ENCODE measurements around the gene FOXN3. TPM values are rescaled to one million over a fixed set of nuclear protein-coding genes. Genes with fewer than 3 reads are reported as not detected.

The FOXN3 gene
- total and polyA plus RNA-seq, 2 donors (not counting 3 experiments of a cell fraction or from before 2014, with no cell fraction given), result 16.9 to 41.8 TPM

DNA sequence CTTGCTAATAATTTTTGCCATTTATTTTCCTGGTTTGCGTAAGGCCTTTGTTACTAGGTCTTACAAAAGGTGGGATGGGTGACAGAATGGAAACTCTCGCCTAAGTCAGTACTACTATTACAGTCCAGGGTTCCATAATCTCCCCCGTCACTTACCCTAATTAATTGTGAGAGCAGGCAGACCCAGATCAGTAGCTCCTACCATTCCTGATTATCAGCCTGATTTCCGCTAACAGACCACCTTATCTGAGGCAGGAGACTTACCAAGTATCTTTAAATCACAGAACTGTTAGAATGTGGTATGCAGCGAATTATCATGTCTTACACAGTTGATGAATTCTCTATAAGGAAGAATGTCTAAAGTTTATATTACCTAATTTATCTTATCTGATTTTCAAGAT lies 234.7 kb downstream of the FOXN3 start:
- BruUV-seq (replicated peaks), result no TSS peak
- H3K9ac ChIP-seq (replicated peaks; ENCODE audit: extremely low read depth, insufficient read depth, low read length), result no peak overlapping the region
- H3K36me3 ChIP-seq (ENCODE audit: control insufficient read depth in 2 of 2, extremely low read depth in 1 of 2, insufficient read depth in 2 of 2, low read length in 2 of 2), result no peaks in the 10 kb centered on the region
- no peak for TF ChIP-seq FOS (IDR thresholded peaks at IDR 0.05; ENCODE audit: borderline replicate concordance, insufficient read depth, low read length)
- TF ChIP-seq GATA2 (IDR thresholded peaks at IDR 0.05; ENCODE audit: insufficient read depth, insufficient read length, low read depth, low read length), result no peak
- TF ChIP-seq, protein P1, sequence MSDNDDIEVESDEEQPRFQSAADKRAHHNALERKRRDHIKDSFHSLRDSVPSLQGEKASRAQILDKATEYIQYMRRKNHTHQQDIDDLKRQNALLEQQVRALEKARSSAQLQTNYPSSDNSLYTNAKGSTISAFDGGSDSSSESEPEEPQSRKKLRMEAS (IDR thresholded peaks at IDR 0.05; ENCODE audit: insufficient read depth, insufficient read length), result no peak
- TF ChIP-seq JUN (IDR thresholded peaks at IDR 0.05; ENCODE audit: borderline replicate concordance, insufficient read depth, insufficient read length, low read depth), result no peak
- no peak for TF ChIP-seq POLR2AphosphoS5 (IDR thresholded peaks at IDR 0.05; ENCODE audit: insufficient read depth, low read depth, low read length)
- CTCF ChIA-PET, result no interaction called here
- no peaks in the 10 kb centered on the region for H3K9me3 ChIP-seq (replicated peaks; ENCODE audit: control insufficient read depth, insufficient read depth, low read length)
- dilution Hi-C loops (cut with MboI; ENCODE audit: extremely low pct_ligation_motif_present, low sequenced_read_pairs), result no loop called here
- H3K79me2 ChIP-seq (ENCODE audit: control insufficient read depth, insufficient read depth, low read length), result no peaks in the 10 kb centered on the region
- no peak overlapping the region for H3K27ac ChIP-seq (ENCODE audit: insufficient read depth, low read depth, low read length)
- no peaks in the 10 kb centered on the region for H4K20me1 ChIP-seq (replicated peaks; ENCODE audit: control insufficient read depth, extremely low read depth, insufficient read depth, low read length)
- no peak overlapping the region for H3K4me2 ChIP-seq (ENCODE audit: insufficient read depth, low read length)
- DNase-seq (ENCODE audit: low read depth, low spot score) (no peak), FAIRE-seq (no peak)
- no peaks in the 10 kb centered on the region for H3K27me3 ChIP-seq (ENCODE audit: control insufficient read depth in 2 of 2, insufficient read depth in 2 of 2, low read length in 2 of 2)
- no peak overlapping the region for H3K4me3 ChIP-seq (replicated peaks in 1 of 3; ENCODE audit: insufficient read depth in 1 of 3, low read depth in 1 of 3, low read length in 3 of 3)
- H2AFZ ChIP-seq (ENCODE audit: low read depth, low read length), result no peak overlapping the region
- intact Hi-C loops (cut with micrococcal nuclease), result no loop called here
- H3K4me1 ChIP-seq (ENCODE audit: control insufficient read depth, extremely low read depth, insufficient read depth, low read length), result no peaks in the 10 kb centered on the region
- H3K9me1 ChIP-seq (replicated peaks; ENCODE audit: control insufficient read depth, extremely low read depth, insufficient read depth, low read length), result no peaks in the 10 kb centered on the region
- POLR2A ChIA-PET, result no interaction called here

DNA sequence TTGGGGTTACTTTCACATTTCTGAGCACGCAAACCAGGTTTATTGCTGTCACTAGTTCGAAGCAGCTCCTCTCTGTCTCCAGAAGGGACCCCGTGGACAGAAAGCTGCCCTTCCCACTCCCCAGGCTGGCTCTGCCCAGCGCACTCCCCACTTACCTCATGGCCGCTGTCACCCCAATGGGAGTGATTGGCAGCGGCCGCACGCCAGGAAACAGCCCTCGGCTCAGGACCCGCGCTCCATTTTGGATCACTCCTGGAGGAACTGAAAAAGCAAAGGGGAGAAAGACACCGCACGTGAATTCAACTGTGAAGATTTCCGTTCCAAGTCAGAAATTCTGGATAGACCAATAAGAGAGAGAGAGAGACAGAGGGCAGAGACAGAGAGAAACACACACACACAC lies 236.5 kb downstream of the FOXN3 start:
- intact Hi-C loops (cut with micrococcal nuclease) (no loop called here), dilution Hi-C loops (cut with MboI; ENCODE audit: extremely low pct_ligation_motif_present, low sequenced_read_pairs) (no loop called here)
- FAIRE-seq, result no peak
- Histone ChIP-seq H3K4me2 (ENCODE audit: insufficient read depth, low read length) (no peak overlapping the region), H2AFZ (ENCODE audit: low read depth, low read length) (no peak overlapping the region), H3K4me1 (ENCODE audit: control insufficient read depth, extremely low read depth, insufficient read depth, low read length) (no peaks in the 10 kb centered on the region), H4K20me1 (replicated peaks; ENCODE audit: control insufficient read depth, extremely low read depth, insufficient read depth, low read length) (no peaks in the 10 kb centered on the region), H3K4me3 (replicated peaks in 1 of 3; ENCODE audit: insufficient read depth in 1 of 3, low read depth in 1 of 3, low read length in 3 of 3) (no peak overlapping the region), H3K79me2 (ENCODE audit: control insufficient read depth, insufficient read depth, low read length) (no peaks in the 10 kb centered on the region), H3K9ac (replicated peaks; ENCODE audit: extremely low read depth, insufficient read depth, low read length) (no peak overlapping the region), H3K9me3 (replicated peaks; ENCODE audit: control insufficient read depth, insufficient read depth, low read length) (no peaks in the 10 kb centered on the region), H3K36me3 (ENCODE audit: control insufficient read depth in 2 of 2, extremely low read depth in 1 of 2, insufficient read depth in 2 of 2, low read length in 2 of 2) (no peaks in the 10 kb centered on the region), H3K9me1 (replicated peaks; ENCODE audit: control insufficient read depth, extremely low read depth, insufficient read depth, low read length) (no peaks in the 10 kb centered on the region), H3K27me3 (ENCODE audit: control insufficient read depth in 2 of 2, insufficient read depth in 2 of 2, low read length in 2 of 2) (no peaks in the 10 kb centered on the region), H3K27ac (ENCODE audit: insufficient read depth, low read depth, low read length) (no peak overlapping the region)
- no TSS peak for BruUV-seq (replicated peaks)
- DNase-seq (ENCODE audit: low read depth, low spot score), result no peak
- ChIA-PET CTCF (no interaction called here), POLR2A (no interaction called here)
- TF ChIP-seq JUN (IDR thresholded peaks at IDR 0.05; ENCODE audit: borderline replicate concordance, insufficient read depth, insufficient read length, low read depth) (no peak), POLR2AphosphoS5 (IDR thresholded peaks at IDR 0.05; ENCODE audit: insufficient read depth, low read depth, low read length) (no peak), FOS (IDR thresholded peaks at IDR 0.05; ENCODE audit: borderline replicate concordance, insufficient read depth, low read length) (no peak), GATA2 (IDR thresholded peaks at IDR 0.05; ENCODE audit: insufficient read depth, insufficient read length, low read depth, low read length) (no peak), EZH2 (IDR thresholded peaks at IDR 0.05; ENCODE audit: borderline replicate concordance, low read depth, low read length, severe bottlenecking) (no peak), MYC (IDR thresholded peaks at IDR 0.05; ENCODE audit: low read depth, low read length) (no peak), POLR2A (IDR thresholded peaks at IDR 0.05; ENCODE audit: low read depth, low read length) (no peak)
- TF ChIP-seq, protein P1 (IDR thresholded peaks at IDR 0.05; ENCODE audit: insufficient read depth, insufficient read length), result no peak
- TF ChIP-seq, protein P2, sequence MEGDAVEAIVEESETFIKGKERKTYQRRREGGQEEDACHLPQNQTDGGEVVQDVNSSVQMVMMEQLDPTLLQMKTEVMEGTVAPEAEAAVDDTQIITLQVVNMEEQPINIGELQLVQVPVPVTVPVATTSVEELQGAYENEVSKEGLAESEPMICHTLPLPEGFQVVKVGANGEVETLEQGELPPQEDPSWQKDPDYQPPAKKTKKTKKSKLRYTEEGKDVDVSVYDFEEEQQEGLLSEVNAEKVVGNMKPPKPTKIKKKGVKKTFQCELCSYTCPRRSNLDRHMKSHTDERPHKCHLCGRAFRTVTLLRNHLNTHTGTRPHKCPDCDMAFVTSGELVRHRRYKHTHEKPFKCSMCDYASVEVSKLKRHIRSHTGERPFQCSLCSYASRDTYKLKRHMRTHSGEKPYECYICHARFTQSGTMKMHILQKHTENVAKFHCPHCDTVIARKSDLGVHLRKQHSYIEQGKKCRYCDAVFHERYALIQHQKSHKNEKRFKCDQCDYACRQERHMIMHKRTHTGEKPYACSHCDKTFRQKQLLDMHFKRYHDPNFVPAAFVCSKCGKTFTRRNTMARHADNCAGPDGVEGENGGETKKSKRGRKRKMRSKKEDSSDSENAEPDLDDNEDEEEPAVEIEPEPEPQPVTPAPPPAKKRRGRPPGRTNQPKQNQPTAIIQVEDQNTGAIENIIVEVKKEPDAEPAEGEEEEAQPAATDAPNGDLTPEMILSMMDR (IDR thresholded peaks at IDR 0.05; ENCODE audit: extremely low read depth in 1 of 2, insufficient read depth in 1 of 2, low read depth in 1 of 2, low read length in 2 of 2), result no peak
